ENCODE data around the gene RAP1GAP. TPM values are rescaled to one million over a fixed set of nuclear protein-coding genes. Genes with fewer than 3 reads are reported as not detected.

The RAP1GAP gene
- total and polyA plus RNA-seq, 2 experiments from 2014 or later: 0.41 to 0.97 TPM

- no peaks in the 10 kb centered on the region for H3K9me3 ChIP-seq (ENCODE audit: low read depth)
- peaks cover 15% of the 10 kb centered on the region for H3K27me3 ChIP-seq (replicated peaks; ENCODE audit: insufficient read depth)
- no peaks in the 10 kb centered on the region for H3K36me3 ChIP-seq (ENCODE audit: low read depth)
- no peaks in the 10 kb centered on the region for H3F3A ChIP-seq (ENCODE audit: insufficient read depth)
- in situ Hi-C loops (cut with MboI): no loop called here
- H3K4me2 ChIP-seq (ENCODE audit: unreplicated experiment): no peak overlapping the region
- TF ChIP-seq EZH2phosphoT487 (IDR thresholded peaks at IDR 0.05; ENCODE audit: insufficient read depth, low read depth) (no peak), EZH2 (IDR thresholded peaks at IDR 0.05; ENCODE audit: insufficient read depth, poor library complexity, severe bottlenecking) (no peak)
- H3K27ac ChIP-seq: no peak overlapping the region
- H3K9me2 ChIP-seq (ENCODE audit: insufficient read depth): no peaks in the 10 kb centered on the region
- no peaks in the 10 kb centered on the region for H3K4me1 ChIP-seq (ENCODE audit: insufficient read depth)
- H4K20me1 ChIP-seq (ENCODE audit: insufficient read depth): no peaks in the 10 kb centered on the region
- no peak overlapping the region for H2AFZ ChIP-seq
- H3K9ac ChIP-seq: no peak overlapping the region
- whole genome bisulfite sequencing, 2 experiments (ENCODE audit: low coverage in 1 of 2, low lambda C conversion rate in 2 of 2, missing lambda C conversion rate in 2 of 2): 46 to 47% methylated on average over 23 to 26 of the region's 26 CpGs
- DNase-seq: peak; percentile 70
- H3K4me3 ChIP-seq: no peak overlapping the region
- no peaks in the 10 kb centered on the region for H3K79me2 ChIP-seq (ENCODE audit: insufficient read depth)
Measured at GRCh38 chr1:21594935-21595897, 73.9 kb downstream of the RAP1GAP start.

GRCh38 chr1:21594501-21594900, 74.7 kb downstream of the RAP1GAP start:
- TF ChIP-seq EZH2phosphoT487 (IDR thresholded peaks at IDR 0.05; ENCODE audit: insufficient read depth, low read depth): no peak
- Histone ChIP-seq H3F3A (ENCODE audit: insufficient read depth) (no peaks in the 10 kb centered on the region), H2AFZ (no peak overlapping the region), H3K9ac (no peak overlapping the region), H3K9me3 (ENCODE audit: low read depth) (no peaks in the 10 kb centered on the region), H3K27ac (no peak overlapping the region), H3K9me2 (ENCODE audit: insufficient read depth) (no peaks in the 10 kb centered on the region), H3K36me3 (ENCODE audit: low read depth) (no peaks in the 10 kb centered on the region), H3K4me2 (ENCODE audit: unreplicated experiment) (no peak overlapping the region), H3K79me2 (ENCODE audit: insufficient read depth) (no peaks in the 10 kb centered on the region), H4K20me1 (ENCODE audit: insufficient read depth) (no peaks in the 10 kb centered on the region), H3K27me3 (replicated peaks; ENCODE audit: insufficient read depth) (peaks cover 12% of the 10 kb centered on the region), H3K4me1 (ENCODE audit: insufficient read depth) (no peaks in the 10 kb centered on the region), H3K4me3 (no peak overlapping the region)
- DNase-seq: peak; percentile 48
- in situ Hi-C loops (cut with MboI): no loop called here
- 69 to 71% methylated on average over 9 to 11 of the region's 11 CpGs for WGBS, 2 experiments (ENCODE audit: low coverage in 1 of 2, low lambda C conversion rate in 2 of 2, missing lambda C conversion rate in 2 of 2)

- Histone ChIP-seq H3K9me3 (ENCODE audit: low read depth) (no peaks in the 10 kb centered on the region), H3K36me3 (ENCODE audit: low read depth) (no peaks in the 10 kb centered on the region), H2AFZ (no peak overlapping the region), H3K27me3 (replicated peaks; ENCODE audit: insufficient read depth) (peaks cover 10% of the 10 kb centered on the region), H3K79me2 (ENCODE audit: insufficient read depth) (no peaks in the 10 kb centered on the region), H4K20me1 (ENCODE audit: insufficient read depth) (no peaks in the 10 kb centered on the region), H3K27ac (no peak overlapping the region), H3F3A (ENCODE audit: insufficient read depth) (no peaks in the 10 kb centered on the region), H3K4me3 (no peak overlapping the region), H3K9me2 (ENCODE audit: insufficient read depth) (no peaks in the 10 kb centered on the region), H3K9ac (no peak overlapping the region), H3K4me1 (ENCODE audit: insufficient read depth) (no peaks in the 10 kb centered on the region), H3K4me2 (ENCODE audit: unreplicated experiment) (no peak overlapping the region)
- no peak for TF ChIP-seq EZH2phosphoT487 (IDR thresholded peaks at IDR 0.05; ENCODE audit: insufficient read depth, low read depth)
- TF ChIP-seq EZH2 (IDR thresholded peaks at IDR 0.05; ENCODE audit: insufficient read depth, poor library complexity, severe bottlenecking): no peak
- in situ Hi-C loops (cut with MboI): no loop called here
- DNase-seq: no peak
- 72 to 81% methylated on average over 8 of the region's 8 CpGs for WGBS, 2 experiments (ENCODE audit: low coverage in 1 of 2, low lambda C conversion rate in 2 of 2, missing lambda C conversion rate in 2 of 2)
Measured at GRCh38 chr1:21593231-21593630, 75.9 kb downstream of the RAP1GAP start.

GRCh38 chr1:21592086-21592865, 76.9 kb downstream of the RAP1GAP start:
- H3K4me3 ChIP-seq: no peak overlapping the region
- 0 out of 2 replicates have a peak, but pooled peaks cover 1% of the 10 kb centered on the region for H3K4me1 ChIP-seq (ENCODE audit: insufficient read depth)
- DNase-seq: no peak
- no peaks in the 10 kb centered on the region for H3K9me3 ChIP-seq (ENCODE audit: low read depth)
- WGBS, 2 experiments (ENCODE audit: low coverage in 1 of 2, low lambda C conversion rate in 2 of 2, missing lambda C conversion rate in 2 of 2): 69 to 71% methylated on average over 12 of the region's 12 CpGs
- no peak overlapping the region for H3K27ac ChIP-seq
- H3K4me2 ChIP-seq (ENCODE audit: unreplicated experiment): no peak overlapping the region
- H4K20me1 ChIP-seq (ENCODE audit: insufficient read depth): no peaks in the 10 kb centered on the region
- no peaks in the 10 kb centered on the region for H3K9me2 ChIP-seq (ENCODE audit: insufficient read depth)
- H3K79me2 ChIP-seq (ENCODE audit: insufficient read depth): no peaks in the 10 kb centered on the region
- in situ Hi-C loops (cut with MboI): no loop called here
- H3K9ac ChIP-seq: no peak overlapping the region
- no peak for TF ChIP-seq EZH2 (IDR thresholded peaks at IDR 0.05; ENCODE audit: insufficient read depth, poor library complexity, severe bottlenecking)
- TF ChIP-seq EZH2phosphoT487 (IDR thresholded peaks at IDR 0.05; ENCODE audit: insufficient read depth, low read depth): no peak
- H3F3A ChIP-seq (ENCODE audit: insufficient read depth): no peaks in the 10 kb centered on the region
- H3K27me3 ChIP-seq (replicated peaks; ENCODE audit: insufficient read depth): peaks cover 10% of the 10 kb centered on the region
- no peak overlapping the region for H2AFZ ChIP-seq
- H3K36me3 ChIP-seq (ENCODE audit: low read depth): no peaks in the 10 kb centered on the region
